Colonic mucosa (tissue), 4 donors: Measurements from ENCODE around the gene VRK1. TPM values are rescaled to one million over a fixed set of nuclear protein-coding genes. Genes with fewer than 3 reads are reported as not detected.

Experiments used
- DNase-seq: peaks from one replicate; pipeline ENCODE4 v3.0.0-alpha.2; 2020
- H3K27ac ChIP-seq: fragments of 200-600 bp; one replicate; pipeline ENCODE4 v1.8.0; 2021
- H3K27me3 ChIP-seq: fragments of 200-600 bp; one replicate; pipeline ENCODE4 v1.8.0; 2021
- H3K36me3 ChIP-seq: fragments of 200-600 bp; one replicate; pipeline ENCODE4 v1.8.0; 2021
- H3K4me1 ChIP-seq: fragments of 200-600 bp; one replicate; pipeline ENCODE4 v1.8.0; 2021; ENCODE audit warnings: mild to moderate bottlenecking
- H3K4me3 ChIP-seq: fragments of 200-600 bp; one replicate; pipeline ENCODE4 v1.8.0; 2021
- H3K9ac ChIP-seq, 2 donors: one replicate each; pipeline ENCODE4 v1.7.0; 2013; ENCODE audit warnings: control low read depth in 2 of 2, low read depth in 2 of 2, low read length in 2 of 2
- H3K9me3 ChIP-seq: fragments of 200-600 bp; one replicate; pipeline ENCODE4 v1.8.0; 2021
- CTCF ChIP-seq: fragments of 200-600 bp; IDR thresholded peaks from one replicate; pipeline ENCODE4 v1.8.0; 2022; ENCODE audit warnings: antibody characterized with exemption, mild to moderate bottlenecking
- intact Hi-C: fragments of 100-400 bp; cut with DNase I; formaldehyde crosslinking; loops from one replicate; pipeline ENCODE4 v1.14.1; 2022
- total RNA-seq, 2 donors: library from RNA; stranded (reverse); fragmentation: NEBNext Ultra II Directional in 1 of 2; extraction: Animal tissue kit (Norgen Biotek cat#: 25700) in 1 of 2; gene quantifications; one replicate each; pipeline ENCODE4 v1.2.1, GENCODE V29; 2021
- donor health status: healthy.
- donor health status: DM: no; HTN: no; CAD: no.
- donor health status: DM: no; HTN: no; CAD: no.

Gene VRK1
- total RNA-seq, 2 donors from 2014 or later = 13.0 to 35.9 TPM

DNA sequence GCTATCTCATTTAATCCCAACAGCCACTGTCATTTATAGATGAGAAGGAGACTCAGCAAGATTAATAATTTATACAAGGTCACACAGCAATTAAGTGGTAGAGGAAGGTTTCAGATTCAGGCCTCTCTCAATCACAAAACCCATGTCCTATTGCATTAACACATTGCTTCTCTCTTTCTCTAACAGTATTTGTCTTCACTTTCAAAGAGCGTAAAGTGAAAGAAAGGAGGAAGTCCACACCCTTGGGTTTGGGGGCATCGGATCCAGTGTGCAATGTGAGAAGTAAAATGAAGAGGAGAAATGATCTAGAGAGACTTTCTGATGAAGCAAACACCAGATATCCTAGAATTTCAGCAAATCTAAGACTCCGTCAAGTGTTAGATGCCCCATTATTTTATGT, 7.0 kb upstream of the VRK1 start:
- no peaks in the 10 kb centered on the region for H3K27me3 ChIP-seq
- H3K4me3 ChIP-seq = no peak overlapping the region
- H3K27ac ChIP-seq = no peak overlapping the region
- H3K36me3 ChIP-seq = no peaks in the 10 kb centered on the region
- no peak overlapping the region for H3K9ac ChIP-seq
- DNase-seq = no peak
- H3K9me3 ChIP-seq = no peaks in the 10 kb centered on the region
- intact Hi-C loops = no loop called here
- TF ChIP-seq CTCF = no peak
- H3K4me1 ChIP-seq = no peaks in the 10 kb centered on the region

- Histone ChIP-seq H3K4me1 (no peaks in the 10 kb centered on the region), H3K4me3 (no peak overlapping the region), H3K36me3 (no peaks in the 10 kb centered on the region), H3K9me3 (no peaks in the 10 kb centered on the region), H3K27ac (no peak overlapping the region), H3K9ac (no peak overlapping the region), H3K27me3 (no peaks in the 10 kb centered on the region)
- no peak for DNase-seq
- intact Hi-C loops = no loop called here
- no peak for TF ChIP-seq CTCF
These were observed 6.5 kb upstream of the VRK1 start for GRCh38 chr14:96790706-96791105.

DNA sequence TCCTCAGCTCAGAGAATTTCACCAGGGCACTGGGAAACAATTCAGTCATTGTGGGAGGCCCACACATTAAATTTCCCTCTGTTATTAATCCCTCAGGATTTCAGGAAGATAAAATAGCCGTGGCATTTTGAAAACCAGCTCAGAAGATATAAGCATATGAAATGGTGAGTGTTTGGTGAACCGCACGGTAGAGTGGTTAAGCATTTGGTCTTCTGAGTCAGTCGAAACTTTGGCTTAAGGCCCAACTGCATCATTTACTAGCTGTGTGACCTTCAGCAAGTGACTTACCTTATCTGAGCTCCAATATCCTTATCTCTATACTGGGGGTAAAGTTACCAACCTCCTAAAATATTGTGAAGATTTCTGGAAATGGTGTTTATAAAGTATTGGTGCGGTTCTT, 5.2 kb upstream of the VRK1 start:
- H3K9me3 ChIP-seq = no peaks in the 10 kb centered on the region
- no peak overlapping the region for H3K27ac ChIP-seq
- no peaks in the 10 kb centered on the region for H3K27me3 ChIP-seq
- no peak for DNase-seq
- no peaks in the 10 kb centered on the region for H3K4me1 ChIP-seq
- intact Hi-C loops = no loop called here
- no peak for TF ChIP-seq CTCF
- no peaks in the 10 kb centered on the region for H3K36me3 ChIP-seq
- H3K4me3 ChIP-seq = no peak overlapping the region
- no peak overlapping the region for H3K9ac ChIP-seq

GRCh38 chr14:96792591-96792990, 4.6 kb upstream of the VRK1 start:
- intact Hi-C loops = no loop called here
- Histone ChIP-seq H3K9ac (no peak overlapping the region), H3K27me3 (no peaks in the 10 kb centered on the region), H3K4me1 (no peaks in the 10 kb centered on the region), H3K27ac (no peak overlapping the region), H3K36me3 (no peaks in the 10 kb centered on the region), H3K9me3 (no peaks in the 10 kb centered on the region), H3K4me3 (no peak overlapping the region)
- DNase-seq = no peak
- TF ChIP-seq CTCF = no peak

GRCh38 chr14:96793547-96793946, 3.6 kb upstream of the VRK1 start:
- Histone ChIP-seq H3K4me3 (no peak overlapping the region), H3K27ac (no peak overlapping the region), H3K4me1 (no peaks in the 10 kb centered on the region), H3K36me3 (no peaks in the 10 kb centered on the region), H3K9me3 (no peaks in the 10 kb centered on the region), H3K27me3 (no peaks in the 10 kb centered on the region), H3K9ac (no peak overlapping the region)
- no peak for DNase-seq
- TF ChIP-seq CTCF = no peak
- intact Hi-C loops = no loop called here
